SHP77 treated with DMSO at 0.1 percent for 48 hours (cell line): ENCODE measurements around the gene WNT9B.

Experiments
- DNase-seq: peaks from one replicate; lab custom pipeline; 2025; lab: John Stamatoyannopoulos, UW

The WNT9B gene

GRCh38 chr17:46854515-46854914 is 3.1 kb downstream of the WNT9B start:
- no peak for DNase-seq

DNA sequence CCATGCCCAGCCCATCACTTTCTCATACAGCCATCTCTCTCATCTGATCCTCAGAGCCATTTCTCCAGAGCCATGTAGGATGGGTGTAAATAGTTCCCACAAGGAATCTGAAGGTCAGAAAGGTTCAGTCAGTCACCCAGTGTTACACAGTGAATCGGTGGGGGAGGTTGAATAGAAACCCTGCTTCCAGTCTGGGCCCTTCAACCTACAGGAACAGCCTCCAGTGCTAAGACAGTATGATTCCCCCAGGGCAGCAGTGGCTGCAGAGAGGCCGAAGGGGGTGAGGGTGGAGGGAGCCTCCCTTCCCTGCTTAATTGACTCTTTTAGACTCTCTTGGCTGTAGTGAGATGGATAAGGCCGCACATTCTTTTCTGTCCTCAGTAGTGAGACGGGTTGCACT is 3.6 kb downstream of the WNT9B start:
- no peak for DNase-seq

DNA sequence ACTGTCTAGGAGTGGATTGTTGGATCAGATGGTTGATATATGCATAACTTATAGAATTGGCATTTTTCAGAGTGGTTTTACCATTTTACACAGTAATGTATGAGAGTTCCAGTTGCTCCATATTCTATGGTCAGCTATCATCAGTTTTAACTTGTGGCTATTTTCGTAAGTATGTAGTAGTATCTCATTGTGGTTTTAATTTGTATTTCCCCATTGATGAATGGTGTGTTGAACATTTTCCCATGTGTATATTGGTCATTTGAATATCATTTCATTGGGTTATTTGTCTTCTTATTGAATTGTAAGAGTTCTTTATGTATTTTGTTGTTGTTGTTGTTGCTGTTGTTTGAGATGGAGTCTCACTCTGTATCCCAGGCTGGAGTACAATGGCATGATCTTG is 6.2 kb downstream of the WNT9B start:
- no peak for DNase-seq

DNA sequence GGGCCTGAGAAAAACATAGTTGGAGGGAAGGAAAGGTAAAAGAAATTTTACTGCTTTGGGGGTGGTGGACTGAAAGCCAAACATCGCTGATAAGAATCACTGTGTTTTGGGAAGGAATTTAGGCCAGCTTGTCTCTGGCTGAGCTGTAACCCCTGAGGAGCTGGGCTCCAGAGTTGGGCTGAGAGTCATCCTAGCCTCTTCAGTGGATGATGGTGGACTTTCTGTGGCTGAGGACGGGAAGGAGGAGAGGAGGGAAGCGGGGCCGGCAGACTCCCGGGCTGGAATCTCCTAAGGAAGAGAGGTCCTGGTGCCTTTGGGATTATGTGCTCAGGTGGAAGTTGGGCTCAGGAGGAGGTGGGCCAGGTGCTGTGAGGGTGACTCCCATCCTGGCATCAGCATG is 8.6 kb downstream of the WNT9B start:
- no peak for DNase-seq

DNA sequence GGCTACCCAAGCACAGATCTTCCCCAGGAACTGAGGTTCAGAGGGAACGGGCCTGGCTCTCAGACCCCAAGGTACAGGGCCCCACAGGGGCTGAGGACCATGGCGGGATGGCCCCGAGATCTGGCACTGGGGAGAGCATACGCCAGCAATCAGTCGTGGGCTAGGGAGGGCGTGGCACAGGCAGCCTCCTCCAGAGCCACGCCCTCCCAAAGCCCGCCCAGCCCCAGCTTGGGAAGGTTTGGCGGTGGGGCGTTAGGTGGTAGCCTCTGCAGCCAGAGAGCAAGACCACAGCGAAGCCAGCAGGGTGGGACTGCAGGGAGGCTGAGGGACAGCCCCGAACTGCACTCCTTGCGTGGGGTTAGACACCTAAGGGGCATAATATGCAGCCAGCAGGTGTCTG is 11.6 kb downstream of the WNT9B start:
- DNase-seq: no peak

- DNase-seq: no peak
Measured at GRCh38 chr17:46863383-46864121, 12.2 kb downstream of the WNT9B start.

DNA sequence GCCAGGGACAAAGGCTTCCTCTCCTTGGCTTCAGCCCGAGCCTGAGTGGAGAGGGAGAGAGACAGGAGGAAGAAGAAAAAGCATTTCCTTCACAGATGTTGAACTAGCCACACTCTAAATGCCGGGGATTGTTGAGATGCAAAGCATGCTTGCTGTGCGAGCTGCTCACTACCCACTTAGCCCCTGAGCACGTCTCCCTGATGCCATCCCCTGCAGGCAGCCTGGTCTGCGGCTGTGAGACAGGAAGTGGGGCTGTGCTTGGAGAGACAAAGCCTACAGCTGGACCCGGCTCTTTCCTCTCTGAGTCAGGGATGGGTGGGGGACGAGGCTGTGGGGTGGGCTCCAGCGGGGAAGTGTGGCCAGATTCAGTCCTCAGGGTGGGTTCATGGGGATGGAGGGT is 13.7 kb downstream of the WNT9B start:
- DNase-seq: no peak

- DNase-seq: no peak
Measured at GRCh38 chr17:46866325-46866724, 14.9 kb downstream of the WNT9B start.

DNA sequence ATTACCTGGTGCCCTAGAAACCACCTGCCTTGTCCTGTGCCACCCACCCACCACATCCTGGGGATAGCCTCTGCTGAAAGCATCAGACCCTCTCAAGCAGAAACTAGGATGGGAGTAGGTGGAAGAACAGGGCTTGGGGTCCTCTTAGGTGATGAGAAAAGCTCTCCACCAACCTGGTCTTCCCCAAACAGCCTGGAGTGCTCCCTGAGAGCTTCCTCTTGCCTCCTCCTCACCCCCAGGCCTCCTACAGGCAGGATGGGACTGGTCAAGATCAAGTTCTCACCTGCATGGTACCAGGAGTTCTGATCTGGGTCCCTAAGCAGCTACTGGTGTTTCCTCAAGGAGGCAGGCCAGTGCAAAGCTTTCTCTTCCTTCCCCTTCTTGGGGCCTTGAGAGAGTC is 15.4 kb downstream of the WNT9B start:
- DNase-seq: no peak

DNA sequence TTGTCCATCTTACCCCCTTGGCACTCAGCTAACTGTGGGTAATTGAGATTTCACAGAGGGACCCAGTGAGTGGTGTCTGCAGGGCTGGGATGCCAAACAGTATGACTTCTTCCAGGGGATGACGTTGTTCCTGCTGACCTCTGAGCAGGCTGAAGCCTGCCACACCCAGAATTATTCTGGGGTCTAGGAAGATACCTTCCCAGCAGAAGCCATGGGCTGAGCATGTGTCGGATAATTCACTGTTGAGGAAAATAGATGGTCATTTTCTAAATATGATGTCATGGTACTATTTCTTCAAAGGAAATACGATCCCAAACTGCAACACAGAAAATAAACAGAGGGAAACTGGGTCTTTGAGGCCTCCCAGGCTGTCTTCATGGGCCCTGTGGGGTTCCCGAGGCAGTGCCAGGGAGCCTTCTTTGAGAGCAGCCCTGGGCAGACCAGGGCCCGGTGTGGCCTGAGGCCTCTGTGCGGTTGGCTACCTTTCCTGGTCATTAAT is 17.4 kb downstream of the WNT9B start:
- no peak for DNase-seq

DNA sequence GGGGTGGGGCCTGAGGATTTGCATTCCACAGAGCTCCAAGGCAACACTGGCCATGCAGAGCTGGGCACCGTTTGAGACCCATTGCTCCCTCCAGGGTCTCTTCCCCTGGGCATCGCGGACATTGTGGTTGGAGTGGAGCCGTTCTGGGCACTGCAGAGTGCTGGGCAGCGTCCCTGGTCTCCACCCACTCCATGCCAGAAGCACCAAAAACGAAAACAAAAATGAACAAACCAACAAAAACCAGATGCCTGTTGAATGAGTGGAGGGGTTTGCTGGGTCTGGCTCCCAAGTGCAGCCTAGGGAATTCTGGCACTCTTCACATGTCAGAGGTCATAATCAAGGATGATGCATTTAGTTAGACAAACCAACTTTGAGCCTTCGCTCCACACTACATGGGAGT is 17.9 kb downstream of the WNT9B start:
- no peak for DNase-seq

- no peak for DNase-seq
Measured at GRCh38 chr17:46869975-46870803, 18.8 kb downstream of the WNT9B start.

- DNase-seq: no peak
Measured at GRCh38 chr17:46872421-46872820, 21.0 kb downstream of the WNT9B start.

DNA sequence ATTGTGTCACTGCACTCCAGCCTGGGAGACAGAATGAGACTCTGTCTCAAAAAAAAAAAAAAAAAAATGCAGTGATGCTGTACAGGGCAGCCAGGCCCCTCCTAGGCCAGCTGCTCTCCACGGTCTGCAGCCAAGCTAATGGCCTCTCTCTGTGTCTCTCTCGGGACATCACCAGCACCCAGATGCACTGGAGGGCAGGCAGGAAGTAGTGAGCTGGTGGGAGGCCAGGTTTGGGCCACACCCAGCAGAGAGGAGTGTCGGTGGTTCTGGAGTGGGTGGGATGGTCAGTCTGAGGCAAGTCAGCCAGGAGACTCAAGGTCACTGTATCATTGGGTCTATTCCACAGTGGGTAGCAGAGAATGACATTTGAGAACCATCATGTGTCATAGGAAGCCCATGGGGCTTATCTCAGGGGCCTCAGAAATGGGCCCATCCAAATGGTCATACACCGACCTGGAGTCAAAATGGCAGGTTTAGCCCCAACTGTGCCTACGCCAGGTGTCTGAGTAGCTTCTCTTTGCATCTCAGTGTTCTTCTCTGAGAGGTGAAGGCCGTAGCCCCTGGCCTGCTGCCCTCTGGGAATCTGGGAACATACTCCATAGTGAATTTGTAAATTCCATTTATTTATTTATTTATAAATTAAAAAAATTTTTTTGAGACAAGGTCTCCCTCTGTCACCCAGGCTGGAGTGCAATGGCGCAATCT is 22.7 kb downstream of the WNT9B start:
- DNase-seq: no peak

DNA sequence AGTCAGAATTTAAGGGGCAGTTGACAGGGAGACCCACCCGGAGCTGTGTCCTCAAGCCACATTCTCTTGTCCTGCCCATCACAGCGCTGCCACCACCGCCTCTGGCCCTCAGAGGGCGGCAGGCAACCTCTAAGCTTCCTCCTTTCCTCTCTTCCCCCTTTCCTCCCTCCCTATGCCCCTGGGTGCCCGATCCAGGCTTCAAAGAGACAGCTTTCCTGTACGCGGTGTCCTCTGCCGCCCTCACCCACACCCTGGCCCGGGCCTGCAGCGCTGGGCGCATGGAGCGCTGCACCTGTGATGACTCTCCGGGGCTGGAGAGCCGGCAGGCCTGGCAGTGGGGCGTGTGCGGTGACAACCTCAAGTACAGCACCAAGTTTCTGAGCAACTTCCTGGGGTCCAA is 23.5 kb downstream of the WNT9B start:
- DNase-seq: no peak

DNA sequence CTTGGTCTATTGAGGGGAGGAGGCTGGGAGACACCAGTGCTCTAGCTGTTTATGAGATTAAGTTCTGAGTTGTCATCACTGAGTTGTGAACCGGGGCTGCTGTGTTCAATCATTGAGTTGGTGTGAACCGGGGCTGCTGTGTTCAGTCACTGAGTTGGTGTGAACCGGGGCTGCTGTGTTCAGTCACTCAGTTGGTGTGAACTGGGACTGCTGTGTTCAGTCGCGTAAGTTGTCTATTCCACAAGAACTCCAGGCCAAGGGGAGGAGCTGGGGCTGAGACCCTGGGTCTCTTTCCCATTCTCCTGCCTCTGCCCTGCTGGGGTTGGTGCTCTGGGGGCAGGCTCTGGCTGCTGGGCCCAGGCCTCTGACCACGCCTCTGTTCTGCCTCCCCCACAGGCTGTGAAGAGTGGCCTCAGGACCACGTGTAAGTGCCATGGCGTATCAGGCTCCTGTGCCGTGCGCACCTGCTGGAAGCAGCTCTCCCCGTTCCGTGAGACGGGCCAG is 24.5 kb downstream of the WNT9B start:
- DNase-seq: no peak

GRCh38 chr17:46876353-46876887 is 25.0 kb downstream of the WNT9B start:
- DNase-seq: no peak

DNA sequence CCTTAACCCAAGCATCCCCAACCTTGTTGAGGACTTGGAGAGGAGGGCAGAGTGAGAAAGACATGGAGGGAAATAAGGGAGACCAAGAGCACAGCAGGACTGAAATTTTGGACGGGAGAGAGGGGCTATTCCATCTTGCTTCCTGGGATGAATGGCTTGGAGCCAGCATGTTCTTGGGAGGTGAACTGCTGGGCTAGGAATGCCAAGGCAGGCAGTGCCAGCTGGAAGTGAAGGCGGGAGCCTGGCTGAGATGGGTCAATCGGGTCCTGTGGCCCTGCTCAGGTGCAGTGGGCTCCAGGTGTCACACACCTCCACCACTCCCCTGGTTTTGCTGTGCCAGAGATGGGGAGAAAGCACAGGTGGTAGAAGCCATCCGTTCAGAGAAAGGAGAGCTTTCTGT is 25.5 kb downstream of the WNT9B start:
- no peak for DNase-seq

GRCh38 chr17:46877466-46877865 is 26.1 kb downstream of the WNT9B start:
- DNase-seq: no peak

- DNase-seq: no peak
Measured at GRCh38 chr17:46878055-46878454, 26.7 kb downstream of the WNT9B start.

DNA sequence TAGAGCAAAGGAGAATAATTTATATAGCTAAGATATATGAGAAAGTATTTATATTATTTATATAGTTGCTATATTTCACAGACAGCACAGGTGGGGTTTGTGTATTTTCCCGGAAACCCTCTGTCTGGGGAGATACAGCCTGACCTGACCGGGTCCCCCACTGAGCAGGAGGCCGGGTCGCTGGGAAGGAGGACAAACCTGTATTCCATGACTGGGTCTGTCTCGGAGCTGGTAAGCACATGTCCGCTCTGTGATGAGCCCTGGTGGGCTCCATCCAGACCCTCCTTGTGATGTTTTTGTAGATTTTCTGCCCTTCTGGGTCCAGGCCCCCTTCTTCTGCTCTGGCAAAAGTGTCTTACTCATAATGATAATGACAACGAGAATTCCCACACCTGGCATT is 27.7 kb downstream of the WNT9B start:
- no peak for DNase-seq

DNA sequence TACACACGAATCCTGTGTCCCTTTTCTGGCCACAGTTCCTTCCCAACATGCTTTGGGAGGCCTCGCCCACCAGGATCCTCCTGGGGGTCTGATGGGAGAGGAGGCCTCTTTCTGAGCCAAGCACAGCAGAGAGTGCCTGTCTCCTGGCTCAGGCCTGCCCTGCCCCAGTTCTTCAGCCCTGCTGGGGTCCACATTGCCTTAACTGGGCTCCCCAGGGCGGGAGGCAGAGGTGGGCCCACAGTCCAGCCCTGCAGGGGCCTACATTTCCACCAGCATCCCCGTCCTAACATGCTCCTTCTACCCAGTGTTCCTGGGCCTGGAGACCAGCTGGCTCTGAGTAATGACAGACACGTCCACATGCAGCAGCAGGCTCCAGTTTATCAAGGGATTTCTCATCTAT is 29.6 kb downstream of the WNT9B start:
- no peak for DNase-seq
